ENCODE results near the gene MPZL2.
A peak's percentile ranks its signal among the peaks of the same experiment; 100 is the strongest.

The MPZL2 gene

GRCh38 chr11:118219732-118220131 lies 44.4 kb downstream of the MPZL2 start:
- DNase-seq (ENCODE audit: low read depth in 2 of 2): no peak

GRCh38 chr11:118219244-118219643 lies 44.9 kb downstream of the MPZL2 start:
- no peak for DNase-seq (ENCODE audit: low read depth in 2 of 2)

GRCh38 chr11:118217575-118217974 lies 46.5 kb downstream of the MPZL2 start:
- DNase-seq (ENCODE audit: low read depth in 2 of 2): no peak

- peak; percentile 41 to 49 for DNase-seq (ENCODE audit: low read depth in 2 of 2)
Measured at GRCh38 chr11:118216621-118217481, 47.2 kb downstream of the MPZL2 start.

- no peak for DNase-seq (ENCODE audit: low read depth in 2 of 2)
Measured at GRCh38 chr11:118215765-118216164, 48.3 kb downstream of the MPZL2 start.

GRCh38 chr11:118215262-118215661 lies 48.8 kb downstream of the MPZL2 start:
- DNase-seq (ENCODE audit: low read depth in 2 of 2): no peak

- DNase-seq (ENCODE audit: low read depth in 2 of 2): no peak
Measured at GRCh38 chr11:118214210-118214914, 49.7 kb downstream of the MPZL2 start.

- DNase-seq (ENCODE audit: low read depth in 2 of 2): no peak
Measured at GRCh38 chr11:118213781-118214180, 50.3 kb downstream of the MPZL2 start.

- no peak for DNase-seq (ENCODE audit: low read depth in 2 of 2)
Measured at GRCh38 chr11:118213201-118213600, 50.9 kb downstream of the MPZL2 start.

- DNase-seq (ENCODE audit: low read depth in 2 of 2): no peak
Measured at GRCh38 chr11:118212781-118213191, 51.3 kb downstream of the MPZL2 start.

- DNase-seq (ENCODE audit: low read depth in 2 of 2): no peak
Measured at GRCh38 chr11:118212131-118212725, 51.9 kb downstream of the MPZL2 start.

GRCh38 chr11:118211006-118211405 lies 53.1 kb downstream of the MPZL2 start:
- DNase-seq (ENCODE audit: low read depth in 2 of 2): no peak

- no peak for DNase-seq (ENCODE audit: low read depth in 2 of 2)
Measured at GRCh38 chr11:118210323-118210722, 53.8 kb downstream of the MPZL2 start.

- DNase-seq (ENCODE audit: low read depth in 2 of 2): no peak
Measured at GRCh38 chr11:118209033-118209432, 55.1 kb downstream of the MPZL2 start.

GRCh38 chr11:118207079-118207478 lies 57.0 kb downstream of the MPZL2 start:
- DNase-seq (ENCODE audit: low read depth in 2 of 2): no peak

GRCh38 chr11:118206391-118207031 lies 57.6 kb downstream of the MPZL2 start:
- no peak for DNase-seq (ENCODE audit: low read depth in 2 of 2)

- no peak for DNase-seq (ENCODE audit: low read depth in 2 of 2)
Measured at GRCh38 chr11:118205606-118206378, 58.3 kb downstream of the MPZL2 start.

Data from stimulated activated CD4-positive, alpha-beta T cell treated with anti-CD3 and anti-CD28 coated beads, Interleukin-15, amount 100 ng/mL, for 48 hours (primary cell).